Measurements from ENCODE around the gene LRRC2.
"Not testable (repeated sequence)": the region's sequence is repeated elsewhere in the genome, so short reads cannot be mapped to it uniquely, and the experiment has no call there.

The LRRC2 gene

GRCh38 chr3:46566040-46566641 is at the start of gene LRRC2:
LRRC2 (minus strand) TSS chr3:46566302; CDS start chr3:46551591, 14,711 bp downstream.
- peak; percentile 59 for DNase-seq (ENCODE audit: low read depth)

GRCh38 chr3:46615050-46615775 is 49.1 kb upstream of the LRRC2 start:
- DNase-seq (ENCODE audit: low read depth) = no peak

- no peak for DNase-seq (ENCODE audit: low read depth)
Observed at GRCh38 chr3:46614431-46614830, 48.3 kb upstream of the LRRC2 start.

- DNase-seq (ENCODE audit: low read depth) = no peak
Observed at GRCh38 chr3:46613313-46614005, 47.4 kb upstream of the LRRC2 start.

- no peak for DNase-seq (ENCODE audit: low read depth)
Observed at GRCh38 chr3:46612324-46612723, 46.2 kb upstream of the LRRC2 start, which contains the start of gene FAM240A. FAM240A (plus strand) TSS chr3:46612525; CDS start chr3:46612684, 159 bp downstream.

- DNase-seq (ENCODE audit: low read depth) = no peak
Observed at GRCh38 chr3:46609944-46610722, 44.0 kb upstream of the LRRC2 start.

GRCh38 chr3:46609212-46609721 is 43.2 kb upstream of the LRRC2 start:
- DNase-seq (ENCODE audit: low read depth) = peak; percentile 4

GRCh38 chr3:46607603-46608028 is 41.5 kb upstream of the LRRC2 start:
- peak; percentile 11 for DNase-seq (ENCODE audit: low read depth)

GRCh38 chr3:46604127-46604526 is 38.0 kb upstream of the LRRC2 start:
- DNase-seq (ENCODE audit: low read depth) = no peak

- no peak for DNase-seq (ENCODE audit: low read depth)
Observed at GRCh38 chr3:46603446-46604046, 37.4 kb upstream of the LRRC2 start.

GRCh38 chr3:46599590-46599989 is 33.5 kb upstream of the LRRC2 start:
- DNase-seq (ENCODE audit: low read depth) = no peak

- no peak for DNase-seq (ENCODE audit: low read depth)
Observed at GRCh38 chr3:46595819-46596314, 29.8 kb upstream of the LRRC2 start.

GRCh38 chr3:46594723-46595122 is 28.6 kb upstream of the LRRC2 start:
- DNase-seq (ENCODE audit: low read depth) = no peak

- DNase-seq (ENCODE audit: low read depth) = no peak
Observed at GRCh38 chr3:46593979-46594378, 27.9 kb upstream of the LRRC2 start.

GRCh38 chr3:46593274-46593862 is 27.3 kb upstream of the LRRC2 start:
- DNase-seq (ENCODE audit: low read depth) = no peak

GRCh38 chr3:46587268-46587667 is 21.2 kb upstream of the LRRC2 start:
- not testable (repeated sequence) for DNase-seq (ENCODE audit: low read depth)

GRCh38 chr3:46586738-46587246 is 20.7 kb upstream of the LRRC2 start:
- no peak for DNase-seq (ENCODE audit: low read depth)

- DNase-seq (ENCODE audit: low read depth) = no peak
Observed at GRCh38 chr3:46585799-46586693, 19.9 kb upstream of the LRRC2 start.

- no peak for DNase-seq (ENCODE audit: low read depth)
Observed at GRCh38 chr3:46584598-46585467, 18.7 kb upstream of the LRRC2 start.
